Naive thymus-derived CD4-positive, alpha-beta T cell (primary cell): ENCODE results near the gene SEMA4D. TPM values are rescaled to one million over a fixed set of nuclear protein-coding genes. Genes with fewer than 3 reads are reported as not detected.

Source experiments
- ATAC-seq: fragments of 150-1000 bp; cut with Tn5 transposase; 2 replicates; pipeline ENCODE4 v1.10.0; 2021; ENCODE audit warnings: mild to moderate bottlenecking, moderate library complexity
- CTCF ChIA-PET: fragments of 350-600 bp; sonication (Branson Sonifier 250); formaldehyde crosslinking; loops from one replicate; lab custom pipeline; 2021; ENCODE audit warnings: antibody characterized with exemption; lab: Charles Lee
- POLR2A ChIA-PET: fragments of 350-600 bp; sonication (Branson Sonifier 250); formaldehyde crosslinking; loops from one replicate; lab custom pipeline; 2021; ENCODE audit warnings: antibody characterized with exemption, inconsistent platforms; lab: Charles Lee
- DNase-seq, 9 donors: peaks; one replicate each; pipeline versions ENCODE4 v3.0.0 to v3.0.0-alpha.2; 2020 to 2022; ENCODE audit warnings: mixed read lengths in 1 of 9
- H3K27ac ChIP-seq: one replicate; pipeline ENCODE4 v1.7.0; 2013; ENCODE audit warnings: mild to moderate bottlenecking, low read depth, low read length, moderate library complexity
- H3K27me3 ChIP-seq, 2 donors: one replicate each; pipeline ENCODE4 v1.7.0; 2013; ENCODE audit warnings: low read length in 2 of 2, mild to moderate bottlenecking in 2 of 2, moderate library complexity in 2 of 2; ENCODE audit not compliant: control insufficient read depth in 2 of 2, insufficient read depth in 2 of 2
- H3K36me3 ChIP-seq, 3 experiments: 1 replicate in 2 of 3; 2 replicates in 1 of 3; pipeline ENCODE4 v1.7.0; 2013; ENCODE audit warnings: low read length in 3 of 3, mild to moderate bottlenecking in 3 of 3, moderate library complexity in 1 of 3; ENCODE audit not compliant: insufficient read depth in 3 of 3, control insufficient read depth in 2 of 3
- H3K4me1 ChIP-seq, 2 donors: one replicate each; pipeline ENCODE4 v1.7.0; 2013; ENCODE audit warnings: low read length in 2 of 2, mild to moderate bottlenecking in 2 of 2, moderate library complexity in 1 of 2; ENCODE audit not compliant: control insufficient read depth in 2 of 2, insufficient read depth in 2 of 2
- H3K4me3 ChIP-seq: 2 replicates; pipeline ENCODE4 v1.7.0; 2013; ENCODE audit warnings: mild to moderate bottlenecking, low read length
- H3K9me3 ChIP-seq, 3 experiments: 1 replicate in 2 of 3; 2 replicates in 1 of 3; pipeline ENCODE4 v1.7.0; 2013; ENCODE audit warnings: low read length in 3 of 3; ENCODE audit not compliant: control insufficient read depth in 2 of 3
- H3K27ac Mint-ChIP-seq, 9 donors: one replicate each; pipeline ENCODE4 v1.8.0; 2020 to 2022; ENCODE audit warnings: mixed read lengths in 9 of 9, mild to moderate bottlenecking in 8 of 9, moderate library complexity in 5 of 9, inconsistent platforms in 2 of 9
- H3K27me3 Mint-ChIP-seq, 5 donors: one replicate each; pipeline ENCODE4 v1.8.0; 2021 to 2022; ENCODE audit warnings: mixed read lengths in 5 of 5, mild to moderate bottlenecking in 1 of 5
- H3K36me3 Mint-ChIP-seq, 5 donors: one replicate each; pipeline ENCODE4 v1.8.0; 2020 to 2022; ENCODE audit warnings: mixed read lengths in 5 of 5, mild to moderate bottlenecking in 3 of 5, inconsistent platforms in 1 of 5
- H3K4me1 Mint-ChIP-seq, 7 donors: one replicate each; pipeline ENCODE4 v1.8.0; 2020 to 2022; ENCODE audit warnings: mixed read lengths in 7 of 7, mild to moderate bottlenecking in 3 of 7, inconsistent platforms in 1 of 7
- H3K4me3 Mint-ChIP-seq, 10 donors: one replicate each; pipeline ENCODE4 v1.8.0; 2020 to 2022; ENCODE audit warnings: mild to moderate bottlenecking in 10 of 10, mixed read lengths in 10 of 10, moderate library complexity in 6 of 10, inconsistent platforms in 2 of 10
- H3K9me3 Mint-ChIP-seq, 11 donors: one replicate each; pipeline ENCODE4 v1.8.0; 2020 to 2022; ENCODE audit warnings: mixed read lengths in 11 of 11, mild to moderate bottlenecking in 4 of 11, inconsistent platforms in 1 of 11, moderate library complexity in 1 of 11
- intact Hi-C, 2 donors: fragments of 100-400 bp; cut with micrococcal nuclease; formaldehyde crosslinking; loops; one replicate each; pipeline ENCODE4 v1.15.1; 2023
- polyA plus RNA-seq, 2 donors: library from polyadenylated mRNA; unstranded; fragments of 300-500 nt; fragmentation: Illumina TruSeq; gene quantifications; one replicate each; pipeline ENCODE4 v1.2.3, GENCODE V29; 2021
- total RNA-seq, 6 experiments: library from RNA in 5 of 6; stranded (reverse) in 5 of 6; gene quantifications; 1 replicate in 5 of 6; 2 replicates in 1 of 6; pipeline ENCODE4 v1.2.3 and lab custom pipeline; 2021 to 2026

SEMA4D gene
- total and polyA plus RNA-seq, 7 experiments from 2014 or later, result 114 to 465 (median 448) TPM

DNA sequence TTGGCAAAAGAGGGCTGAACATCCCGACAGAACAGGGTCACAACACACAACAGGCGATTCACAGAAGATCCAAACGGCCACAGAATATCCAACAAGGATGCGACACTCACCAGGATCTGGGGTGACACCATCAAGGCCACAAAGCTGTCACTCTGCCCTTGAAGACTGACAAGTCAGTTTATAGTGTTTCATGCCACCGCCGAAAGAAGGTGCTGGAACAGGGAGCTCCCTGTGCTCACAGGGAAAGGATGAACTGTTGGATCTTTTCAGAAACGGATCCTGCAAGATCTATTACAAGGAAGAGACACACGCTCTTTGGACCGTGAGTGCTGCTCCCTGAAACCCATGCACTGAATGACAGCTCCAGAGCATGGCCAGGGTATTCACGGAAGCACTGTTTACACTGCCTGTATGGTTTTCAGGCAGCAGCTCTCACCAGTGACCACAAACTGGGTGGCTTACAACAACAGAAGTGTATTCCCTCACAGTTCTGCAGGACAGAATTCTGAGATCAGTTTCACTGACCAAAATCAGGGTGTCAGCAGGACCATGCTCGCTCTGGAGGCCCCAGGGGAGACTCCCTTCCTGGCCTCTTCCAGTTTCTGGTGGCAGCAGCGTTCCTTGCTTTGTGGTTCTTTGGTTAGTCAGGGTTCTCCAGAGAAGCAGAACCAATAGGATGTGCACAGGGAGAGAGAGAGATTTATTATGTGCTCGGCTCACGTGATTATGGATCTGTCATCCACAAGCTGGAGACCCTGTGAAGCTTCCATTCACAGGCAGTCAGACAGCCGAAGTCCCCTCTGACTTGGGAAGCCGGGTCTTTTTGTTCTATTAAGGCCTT is 52.8 kb downstream of the SEMA4D start:
- ATAC-seq, result no peak
- H3K4me3 ChIP-seq, result peak overlapping the region; percentile 1
- CTCF ChIA-PET, result interaction anchor here (1.3 to 1.7 kb wide), 7 partner anchors 11 to 104 kb away, joined by 3 to 7 read pairs (median 5); no protein-coding TSS in a partner anchor
- peak overlapping the region; percentile 89 to 99 (median 97) for H3K27ac Mint-ChIP-seq
- H3K4me1 Mint-ChIP-seq, result peaks cover 68 to 94% (median 90%) of the 10 kb centered on the region in 7 donors
- H3K27me3 Mint-ChIP-seq, result no peaks in the 10 kb centered on the region
- peaks cover 0 to 2% (median 0%) of the 10 kb centered on the region in 11 donors for H3K9me3 Mint-ChIP-seq
- H3K36me3 Mint-ChIP-seq, result peaks cover 4 to 34% (median 33%) of the 10 kb centered on the region in 5 donors
- peak overlapping the region; percentile 72 for H3K27ac ChIP-seq
- no peaks in the 10 kb centered on the region for H3K9me3 ChIP-seq
- H3K4me1 ChIP-seq, result peaks cover 93 to 99% of the 10 kb centered on the region in 2 donors
- POLR2A ChIA-PET, result interaction anchor here (0.9 to 4.2 kb wide), 11 partner anchors 9 to 103 kb away, joined by 3 to 34 read pairs (median 5); no protein-coding TSS in a partner anchor
- peaks cover 0 to 46% (median 7%) of the 10 kb centered on the region in 3 experiments for H3K36me3 ChIP-seq
- intact Hi-C loops, result loop anchor here in 1 of 2 donors (1.0 to 5.0 kb wide), 4 partner anchors 12 to 297 kb away; no protein-coding TSS in a partner anchor
- DNase-seq, result no peak
- peak overlapping the region in 9 of 10 donors; percentile 15 to 85 (median 75) for H3K4me3 Mint-ChIP-seq
- no peaks in the 10 kb centered on the region for H3K27me3 ChIP-seq

DNA sequence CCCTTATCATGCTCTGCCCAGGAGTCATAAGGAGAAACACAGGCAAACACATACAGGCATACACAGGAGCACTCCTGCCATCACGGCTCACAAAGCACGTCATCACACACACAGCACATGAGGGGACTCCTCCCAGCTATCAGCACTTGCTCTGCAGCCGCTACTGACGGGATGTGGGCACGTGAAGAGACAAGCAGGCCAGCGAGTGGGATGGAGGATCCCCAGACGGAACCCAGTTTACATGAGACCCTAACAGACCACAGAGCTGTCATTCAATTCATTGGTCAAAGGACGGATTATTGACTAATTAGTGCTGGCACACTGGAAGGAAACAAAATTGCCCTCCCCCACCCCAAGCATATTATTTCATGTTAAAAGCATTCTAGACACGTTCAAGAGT is 53.6 kb downstream of the SEMA4D start:
- Mint-ChIP-seq H3K4me1 (peaks cover 68 to 94% (median 88%) of the 10 kb centered on the region in 7 donors), H3K4me3 (peak overlapping the region; percentile 57 to 85 (median 76)), H3K36me3 (peaks cover 1 to 30% (median 25%) of the 10 kb centered on the region in 5 donors), H3K9me3 (peaks cover 0 to 2% (median 0%) of the 10 kb centered on the region in 11 donors), H3K27me3 (no peaks in the 10 kb centered on the region), H3K27ac (peak overlapping the region; percentile 89 to 99 (median 97))
- peaks cover 0 to 51% (median 7%) of the 10 kb centered on the region in 3 experiments for H3K36me3 ChIP-seq
- DNase-seq (peak in 7 of 9 donors; percentile 67 to 81 (median 80)), ATAC-seq (peak; percentile 87)
- H3K4me3 ChIP-seq, result no peak overlapping the region
- H3K27me3 ChIP-seq, result no peaks in the 10 kb centered on the region
- H3K9me3 ChIP-seq, result no peaks in the 10 kb centered on the region
- POLR2A ChIA-PET, result interaction anchor here (0.9 to 4.2 kb wide), 11 partner anchors 10 to 103 kb away, joined by 3 to 34 read pairs (median 5); no protein-coding TSS in a partner anchor
- peaks cover 93 to 96% of the 10 kb centered on the region in 2 donors for H3K4me1 ChIP-seq
- intact Hi-C loops, result loop anchor here in 1 of 2 donors (1.0 to 5.0 kb wide), 4 partner anchors 13 to 298 kb away; no protein-coding TSS in a partner anchor
- H3K27ac ChIP-seq, result peak overlapping the region; percentile 72
- CTCF ChIA-PET, result interaction anchor here (1.3 to 1.7 kb wide), 6 partner anchors 11 to 105 kb away, joined by 3 to 7 read pairs (median 5); no protein-coding TSS in a partner anchor

DNA sequence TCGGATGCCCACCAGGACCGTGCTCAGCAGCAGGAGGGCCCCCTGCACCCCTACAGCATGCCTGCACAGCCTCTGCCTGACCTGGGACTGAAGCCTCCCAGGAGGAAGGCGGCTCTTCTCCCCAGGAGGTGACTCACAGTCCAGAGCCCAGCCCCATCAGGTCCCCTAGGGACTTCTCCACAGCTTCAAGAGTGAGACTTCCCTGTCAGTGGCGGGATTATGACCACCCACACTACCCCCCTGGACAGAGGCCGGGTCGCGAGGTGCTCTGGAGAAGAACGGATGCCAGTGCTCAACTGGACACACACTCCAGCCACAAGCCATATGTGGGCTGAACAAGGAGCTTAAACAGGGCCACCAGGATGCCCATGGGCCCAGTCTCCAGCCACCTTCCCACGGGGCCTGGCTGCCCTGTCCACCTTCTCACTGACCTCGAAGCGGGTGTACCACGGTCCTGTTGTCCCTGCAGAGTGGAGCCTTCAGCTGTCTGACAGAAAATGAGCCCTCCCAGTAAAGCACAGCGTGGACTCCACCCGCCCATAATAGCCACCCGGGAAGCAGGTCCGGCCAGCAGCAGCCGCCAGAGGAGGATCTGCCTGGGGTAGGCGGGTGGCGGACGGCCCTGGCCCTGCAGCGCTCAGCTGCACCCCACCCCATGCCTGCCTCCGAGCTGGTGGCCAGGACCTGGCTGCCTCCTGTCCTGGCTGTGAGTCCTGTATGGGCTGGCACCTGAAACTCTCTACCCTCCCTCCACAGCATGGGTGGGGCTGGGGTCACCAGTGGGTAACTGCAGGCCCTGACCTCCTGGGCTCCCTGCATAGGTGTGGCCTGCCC is 54.7 kb downstream of the SEMA4D start:
- ChIA-PET CTCF (interaction anchor here (1.5 to 1.7 kb wide), 3 partner anchors 12 to 106 kb away, joined by 3 to 7 read pairs (median 5); no protein-coding TSS in a partner anchor), POLR2A (interaction anchor here (0.9 to 4.2 kb wide), 8 partner anchors 11 to 106 kb away, joined by 3 to 34 read pairs (median 5); no protein-coding TSS in a partner anchor)
- Mint-ChIP-seq H3K4me1 (peaks cover 62 to 91% (median 85%) of the 10 kb centered on the region in 7 donors), H3K4me3 (peak overlapping the region in 3 of 10 donors; percentile 54 to 82 (median 67)), H3K27me3 (no peaks in the 10 kb centered on the region), H3K27ac (peak overlapping the region; percentile 76 to 99 (median 96)), H3K9me3 (no peaks in the 10 kb centered on the region), H3K36me3 (peaks cover 0 to 25% (median 19%) of the 10 kb centered on the region in 5 donors)
- DNase-seq (no peak), ATAC-seq (peak; percentile 36)
- H3K36me3 ChIP-seq, result peaks cover 0 to 46% (median 8%) of the 10 kb centered on the region in 3 experiments
- no peaks in the 10 kb centered on the region for H3K9me3 ChIP-seq
- intact Hi-C loops, result loop anchor here in 1 of 2 donors (5.0 kb wide), 1 partner anchor 299 kb away; no protein-coding TSS in a partner anchor
- H3K4me1 ChIP-seq, result peaks cover 84 to 89% of the 10 kb centered on the region in 2 donors
- H3K27me3 ChIP-seq, result no peaks in the 10 kb centered on the region
- H3K4me3 ChIP-seq, result no peak overlapping the region
- peak overlapping the region; percentile 72 for H3K27ac ChIP-seq

DNA sequence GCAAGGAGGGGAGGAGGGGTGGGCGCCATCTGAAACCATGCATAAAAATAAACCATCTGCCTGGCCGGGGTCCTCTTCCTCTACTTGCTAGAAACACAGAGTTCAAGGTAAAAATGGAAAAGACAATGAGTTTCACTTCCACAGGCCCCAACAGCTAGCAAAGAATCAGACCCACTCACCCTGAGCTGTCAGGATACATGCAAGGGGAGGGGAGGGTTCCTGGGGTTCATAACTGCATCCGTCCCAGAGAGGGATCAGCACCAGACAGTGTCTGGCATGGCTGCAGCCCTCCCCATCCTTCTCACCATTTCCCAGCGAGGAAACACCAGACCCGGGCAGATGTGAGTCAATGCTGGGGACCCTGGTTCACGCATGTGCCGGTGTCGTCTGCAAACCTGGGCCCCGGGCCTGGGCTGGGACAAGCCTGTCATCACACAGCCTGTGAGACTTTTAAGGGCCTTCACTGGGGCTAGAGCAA is 55.4 kb downstream of the SEMA4D start:
- Histone ChIP-seq H3K36me3 (peaks cover 0 to 46% (median 10%) of the 10 kb centered on the region in 3 experiments), H3K4me3 (no peak overlapping the region), H3K9me3 (no peaks in the 10 kb centered on the region), H3K4me1 (peaks cover 84 to 89% of the 10 kb centered on the region in 2 donors), H3K27ac (peak overlapping the region; percentile 72), H3K27me3 (no peaks in the 10 kb centered on the region)
- Mint-ChIP-seq H3K4me3 (peak overlapping the region in 8 of 10 donors; percentile 2 to 74 (median 29)), H3K4me1 (peaks cover 66 to 92% (median 88%) of the 10 kb centered on the region in 7 donors), H3K27ac (peak overlapping the region; percentile 47 to 95 (median 90)), H3K36me3 (peaks cover 0 to 27% (median 18%) of the 10 kb centered on the region in 5 donors), H3K27me3 (no peaks in the 10 kb centered on the region), H3K9me3 (no peaks in the 10 kb centered on the region)
- intact Hi-C loops, result loop anchor here in 1 of 2 donors (5.0 kb wide), 1 partner anchor 300 kb away; no protein-coding TSS in a partner anchor
- DNase-seq, result no peak
- ATAC-seq, result no peak
- CTCF ChIA-PET, result interaction anchor here (0.7 kb wide), 1 partner anchor 107 kb away, joined by 3 read pairs; no protein-coding TSS in a partner anchor
- POLR2A ChIA-PET, result interaction anchor here (0.9 to 4.2 kb wide), 3 partner anchors 12 to 106 kb away, joined by 3 to 34 read pairs (median 5); no protein-coding TSS in a partner anchor

DNA sequence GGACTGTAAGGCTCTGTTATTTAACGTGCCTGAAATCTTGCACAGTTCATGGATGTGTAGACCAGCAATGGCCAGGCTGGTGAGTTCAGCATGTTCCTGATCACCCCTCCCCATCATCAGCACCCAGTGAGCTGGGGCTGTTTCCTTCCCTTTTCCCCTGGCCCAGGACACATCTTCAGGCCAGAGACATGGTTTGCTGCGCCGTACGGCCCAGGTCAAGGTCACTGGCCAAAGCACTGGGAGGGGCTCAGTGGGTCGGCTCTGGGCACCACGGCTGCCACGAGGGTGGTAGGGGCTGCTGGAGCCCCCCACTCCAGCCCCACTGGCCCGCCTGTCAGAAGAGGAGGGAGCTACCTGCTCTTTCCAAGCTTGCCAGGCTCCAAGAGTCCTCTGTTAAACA is 55.9 kb downstream of the SEMA4D start:
- Mint-ChIP-seq H3K36me3 (peaks cover 0 to 27% (median 18%) of the 10 kb centered on the region in 5 donors), H3K4me3 (peak overlapping the region in 6 of 10 donors; percentile 6 to 74 (median 48)), H3K27ac (peak overlapping the region; percentile 47 to 98 (median 92)), H3K27me3 (no peaks in the 10 kb centered on the region), H3K9me3 (no peaks in the 10 kb centered on the region), H3K4me1 (peaks cover 70 to 92% (median 88%) of the 10 kb centered on the region in 7 donors)
- CTCF ChIA-PET, result interaction anchor here (0.7 kb wide), 1 partner anchor 107 kb away, joined by 3 read pairs; no protein-coding TSS in a partner anchor
- Histone ChIP-seq H3K9me3 (no peaks in the 10 kb centered on the region), H3K36me3 (peaks cover 0 to 43% (median 10%) of the 10 kb centered on the region in 3 experiments), H3K27me3 (no peaks in the 10 kb centered on the region), H3K27ac (peak overlapping the region; percentile 72), H3K4me3 (no peak overlapping the region), H3K4me1 (peaks cover 86 to 89% of the 10 kb centered on the region in 2 donors)
- POLR2A ChIA-PET, result interaction anchor here (0.9 to 4.2 kb wide), 3 partner anchors 13 to 107 kb away, joined by 3 to 34 read pairs (median 5); no protein-coding TSS in a partner anchor
- no peak for ATAC-seq
- no peak for DNase-seq
- intact Hi-C loops, result loop anchor here in 1 of 2 donors (5.0 kb wide), 1 partner anchor 300 kb away; no protein-coding TSS in a partner anchor
